Esophagus squamous epithelium (tissue), 4 donors: Measurements from ENCODE around the gene HOXC5.

Experiments
- POLR2A ChIP-seq, 4 donors: fragments of 450-650 bp; IDR thresholded peaks; one replicate each; pipeline ENCODE4 v1.6.1; 2017; ENCODE audit warnings: antibody characterized with exemption in 4 of 4, mild to moderate bottlenecking in 4 of 4, moderate library complexity in 3 of 4
- TF ChIP-seq, protein P1 (sequence below), 6 experiments: fragments of 450-650 bp in 4 of 6; fragments of 200-600 bp in 2 of 6; sonication (generic) in 2 of 6; IDR thresholded peaks; one replicate each; pipeline ENCODE4 v1.5.1; 2016 to 2019; ENCODE audit warnings: antibody characterized with exemption in 6 of 6, mild to moderate bottlenecking in 4 of 6, moderate library complexity in 4 of 6

DNA sequence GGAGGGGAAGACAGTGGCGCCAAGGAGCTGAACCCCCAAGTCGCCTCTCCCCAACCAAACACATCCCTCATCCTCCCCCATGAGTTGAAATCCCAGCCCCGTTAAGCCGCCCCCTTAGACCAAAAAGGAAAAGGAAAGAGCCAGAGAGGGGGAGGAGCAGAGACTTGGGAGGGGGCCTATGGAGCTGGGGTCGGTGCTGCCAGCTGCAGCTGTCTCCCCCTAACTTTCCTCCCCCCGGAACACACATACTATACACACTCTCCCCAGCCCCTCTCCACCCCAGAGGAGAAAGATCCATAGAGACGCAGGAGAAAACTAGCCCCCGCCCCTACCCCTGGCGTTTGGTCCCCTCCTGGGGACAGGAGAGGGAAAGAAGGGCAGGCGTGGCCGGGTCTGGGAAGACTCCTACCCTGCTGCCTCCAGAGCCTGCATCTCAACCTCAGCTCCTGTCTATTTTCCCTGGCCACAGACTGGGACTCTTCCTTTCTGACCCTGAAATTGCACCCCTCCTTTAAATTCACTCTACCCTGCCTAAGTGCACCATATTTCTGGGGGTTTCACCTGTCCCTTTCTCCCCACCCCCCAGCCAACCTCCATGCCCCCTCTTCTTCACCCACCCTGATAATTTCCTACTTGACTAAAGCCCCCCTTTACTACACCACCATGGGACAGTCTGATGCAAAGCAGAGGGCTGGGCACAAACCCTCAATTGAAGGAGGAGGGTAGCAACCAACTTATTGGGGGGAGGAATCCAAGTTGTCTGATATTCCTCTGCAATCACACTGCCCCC, 34.5 kb upstream of the HOXC5 start:
- TF ChIP-seq, protein P1, sequence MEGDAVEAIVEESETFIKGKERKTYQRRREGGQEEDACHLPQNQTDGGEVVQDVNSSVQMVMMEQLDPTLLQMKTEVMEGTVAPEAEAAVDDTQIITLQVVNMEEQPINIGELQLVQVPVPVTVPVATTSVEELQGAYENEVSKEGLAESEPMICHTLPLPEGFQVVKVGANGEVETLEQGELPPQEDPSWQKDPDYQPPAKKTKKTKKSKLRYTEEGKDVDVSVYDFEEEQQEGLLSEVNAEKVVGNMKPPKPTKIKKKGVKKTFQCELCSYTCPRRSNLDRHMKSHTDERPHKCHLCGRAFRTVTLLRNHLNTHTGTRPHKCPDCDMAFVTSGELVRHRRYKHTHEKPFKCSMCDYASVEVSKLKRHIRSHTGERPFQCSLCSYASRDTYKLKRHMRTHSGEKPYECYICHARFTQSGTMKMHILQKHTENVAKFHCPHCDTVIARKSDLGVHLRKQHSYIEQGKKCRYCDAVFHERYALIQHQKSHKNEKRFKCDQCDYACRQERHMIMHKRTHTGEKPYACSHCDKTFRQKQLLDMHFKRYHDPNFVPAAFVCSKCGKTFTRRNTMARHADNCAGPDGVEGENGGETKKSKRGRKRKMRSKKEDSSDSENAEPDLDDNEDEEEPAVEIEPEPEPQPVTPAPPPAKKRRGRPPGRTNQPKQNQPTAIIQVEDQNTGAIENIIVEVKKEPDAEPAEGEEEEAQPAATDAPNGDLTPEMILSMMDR (IDR thresholded peaks at IDR 0.05): no peak
- no peak for TF ChIP-seq POLR2A (IDR thresholded peaks at IDR 0.05)
